Activated CD8-positive, alpha-beta memory T cell treated with anti-CD3 and anti-CD28 coated beads for 24 hours (primary cell): ENCODE results near the gene FREY1.

Experiments
- DNase-seq: peaks from one replicate; pipeline ENCODE4 v3.0.0-alpha.2; 2020

The FREY1 gene

GRCh38 chr11:45889966-45890365, 17.1 kb downstream of the FREY1 start:
- no peak for DNase-seq

- no peak for DNase-seq
Measured at GRCh38 chr11:45889555-45889954, 17.5 kb downstream of the FREY1 start.

GRCh38 chr11:45887587-45887986, 19.5 kb downstream of the FREY1 start:
- DNase-seq: no peak

GRCh38 chr11:45886816-45887520, 20.1 kb downstream of the FREY1 start:
- no peak for DNase-seq

GRCh38 chr11:45885921-45886721, 20.9 kb downstream of the FREY1 start:
- DNase-seq: no peak

- peak; percentile 83 for DNase-seq
Measured at GRCh38 chr11:45885274-45885920, 21.7 kb downstream of the FREY1 start, which contains the start of gene MAPK8IP1. Gene MAPK8IP1, plus strand, starts transcription at chr11:45885651. Its CDS starts 170 bp downstream, at chr11:45885821.

GRCh38 chr11:45884596-45885185, 22.4 kb downstream of the FREY1 start:
- DNase-seq: no peak

GRCh38 chr11:45881708-45882368, 25.2 kb downstream of the FREY1 start:
- no peak for DNase-seq

GRCh38 chr11:45880772-45881570, 26.1 kb downstream of the FREY1 start:
- no peak for DNase-seq

GRCh38 chr11:45879803-45880686, 27.0 kb downstream of the FREY1 start:
- DNase-seq: no peak

GRCh38 chr11:45877845-45878244, 29.2 kb downstream of the FREY1 start:
- no peak for DNase-seq

- DNase-seq: no peak
Measured at GRCh38 chr11:45877221-45877620, 29.9 kb downstream of the FREY1 start.

GRCh38 chr11:45876401-45876800, 30.7 kb downstream of the FREY1 start:
- no peak for DNase-seq

GRCh38 chr11:45872651-45873356, 34.3 kb downstream of the FREY1 start:
- DNase-seq: no peak

GRCh38 chr11:45871638-45872037, 35.4 kb downstream of the FREY1 start:
- DNase-seq: no peak

GRCh38 chr11:45870706-45871105, 36.4 kb downstream of the FREY1 start:
- no peak for DNase-seq

- DNase-seq: no peak
Measured at GRCh38 chr11:45869551-45869950, 37.5 kb downstream of the FREY1 start.

GRCh38 chr11:45864041-45864440, 43.0 kb downstream of the FREY1 start:
- DNase-seq: no peak

GRCh38 chr11:45860764-45861510, 46.1 kb downstream of the FREY1 start:
- no peak for DNase-seq
